Epithelial cell of prostate (primary cell): ENCODE results near the gene ITGB6.

Source experiments
- DNase-seq: peaks from one replicate; pipeline ENCODE4 v3.0.0-alpha.2; 2011; ENCODE audit warnings: low read depth, low spot score
- H3K27ac ChIP-seq: fragments of 450-650 bp; 2 replicates; pipeline ENCODE4 v1.5.1; 2017; ENCODE audit warnings: mild to moderate bottlenecking

Gene ITGB6

DNA sequence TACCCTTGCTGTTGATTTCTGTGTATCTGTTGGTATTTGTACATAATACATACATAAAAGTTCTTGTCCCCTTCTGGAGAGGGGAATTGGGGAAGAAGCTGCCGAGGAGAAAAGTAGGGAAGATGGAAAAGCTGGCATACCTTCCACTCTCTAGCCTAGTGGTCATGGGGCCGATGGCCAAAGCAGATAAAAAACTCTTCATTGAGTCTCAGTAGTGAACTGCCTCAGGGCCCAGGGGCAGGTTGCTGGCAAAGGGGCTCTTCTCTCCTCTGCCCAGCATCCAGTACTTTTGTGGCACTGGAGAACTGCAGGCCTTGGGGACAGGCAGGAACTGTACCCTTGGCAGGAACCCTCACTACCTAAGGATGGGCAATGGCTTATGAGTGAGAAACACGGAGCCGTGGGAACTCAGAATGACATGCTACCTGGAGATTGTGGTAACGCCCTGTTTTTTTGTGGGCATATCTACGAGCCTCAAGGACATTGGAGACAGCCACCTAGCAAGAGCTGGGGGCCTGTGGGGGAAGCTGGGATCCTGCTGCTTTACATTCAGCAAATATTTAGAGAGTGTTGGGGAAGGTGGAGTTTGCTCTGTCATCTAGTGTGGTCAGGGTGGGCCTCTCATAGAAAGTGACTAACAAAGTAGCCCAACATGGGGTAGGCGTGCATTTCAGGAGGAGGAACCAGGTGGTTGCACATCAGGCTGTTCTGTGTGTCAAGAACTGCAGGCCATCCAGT is 22.6 kb upstream of the ITGB6 start:
- H3K27ac ChIP-seq = peak overlapping the region; percentile 96
- no peak for DNase-seq

DNA sequence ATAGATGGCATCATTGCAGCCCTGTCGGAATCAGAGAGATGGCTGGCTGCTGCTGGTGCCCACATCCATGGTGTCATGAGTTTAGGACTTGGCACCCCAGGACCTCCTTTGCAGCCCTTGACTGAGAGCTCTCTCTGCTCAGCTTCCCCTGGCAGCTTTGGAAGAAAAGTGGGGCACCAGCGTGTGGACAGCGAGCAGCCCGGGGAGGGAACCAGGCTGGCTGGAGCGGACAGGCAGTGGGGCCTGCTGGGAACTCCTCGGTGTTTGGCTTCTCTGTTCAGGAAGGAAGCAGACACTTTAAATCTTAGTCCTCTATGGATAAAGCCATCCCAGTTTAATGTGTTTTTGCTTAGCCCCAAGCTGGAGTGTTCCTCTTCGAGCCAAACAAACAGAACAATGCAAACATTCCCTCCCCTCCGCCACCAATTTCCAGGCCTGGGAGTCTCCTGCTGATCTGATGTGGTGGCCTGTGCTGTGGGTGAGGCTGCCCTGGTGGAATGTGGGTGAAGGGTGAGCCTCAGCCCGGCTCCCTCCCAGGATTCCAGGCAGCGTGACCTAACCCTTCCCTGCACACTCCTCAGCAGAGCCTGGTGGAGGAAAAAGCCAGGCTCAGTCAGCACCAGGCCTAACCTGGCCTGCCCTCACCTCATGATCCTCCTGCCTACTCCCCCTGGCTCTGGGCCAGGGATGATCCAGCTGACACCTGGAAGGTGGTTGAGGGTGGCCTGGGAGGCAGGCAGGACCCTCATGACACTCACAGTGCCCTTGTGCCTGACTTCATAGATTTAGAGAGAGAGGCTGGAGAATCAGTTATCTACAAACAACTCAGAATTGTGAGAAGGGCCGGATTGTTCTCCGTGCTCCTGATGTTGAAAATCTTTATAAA is 21.6 kb upstream of the ITGB6 start:
- no peak for DNase-seq
- H3K27ac ChIP-seq = peak overlapping the region; percentile 96

DNA sequence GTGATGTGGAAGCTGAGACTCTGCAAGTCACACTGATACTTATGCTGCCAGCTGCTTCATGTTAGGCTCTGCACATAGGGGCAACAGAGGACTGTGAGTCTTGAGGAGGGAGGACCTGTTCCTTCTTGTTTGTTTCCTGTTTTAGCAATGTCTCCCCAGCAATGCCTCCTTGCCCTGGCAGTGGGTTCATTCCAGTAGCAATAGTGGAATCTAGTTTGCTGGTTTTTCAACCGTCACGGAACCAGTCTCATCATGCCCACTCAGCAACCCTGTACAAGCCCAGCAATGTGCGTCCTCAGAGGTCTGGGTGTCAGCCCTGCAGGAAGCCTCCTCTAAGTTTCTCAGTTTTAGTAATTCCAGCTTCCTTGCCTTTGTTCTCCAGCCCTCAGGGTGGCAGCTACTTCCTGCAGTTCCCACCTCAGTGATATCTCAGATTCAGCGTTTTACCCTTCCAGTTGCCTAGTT is 20.5 kb upstream of the ITGB6 start:
- DNase-seq = peak; percentile 98
- H3K27ac ChIP-seq = peak overlapping the region; percentile 96

DNA sequence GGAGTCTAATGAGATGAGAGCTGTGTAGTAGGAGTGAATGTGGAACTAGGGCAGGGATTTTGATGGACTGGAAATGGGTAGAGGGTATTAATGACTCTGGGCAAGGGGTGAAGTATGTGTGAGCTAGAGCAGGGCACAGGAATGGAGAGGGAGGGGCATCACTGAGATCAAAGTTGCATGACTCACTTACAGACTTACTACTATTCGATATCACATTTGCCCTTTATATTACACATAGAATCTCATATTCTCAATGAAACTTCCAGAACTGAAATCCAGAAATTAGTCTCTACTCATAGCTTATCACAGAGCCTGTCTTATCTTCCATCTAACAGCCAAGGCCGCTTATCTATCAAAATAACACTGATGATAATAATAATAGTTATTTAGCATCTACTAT is 20.0 kb upstream of the ITGB6 start:
- peak overlapping the region; percentile 96 for H3K27ac ChIP-seq

DNA sequence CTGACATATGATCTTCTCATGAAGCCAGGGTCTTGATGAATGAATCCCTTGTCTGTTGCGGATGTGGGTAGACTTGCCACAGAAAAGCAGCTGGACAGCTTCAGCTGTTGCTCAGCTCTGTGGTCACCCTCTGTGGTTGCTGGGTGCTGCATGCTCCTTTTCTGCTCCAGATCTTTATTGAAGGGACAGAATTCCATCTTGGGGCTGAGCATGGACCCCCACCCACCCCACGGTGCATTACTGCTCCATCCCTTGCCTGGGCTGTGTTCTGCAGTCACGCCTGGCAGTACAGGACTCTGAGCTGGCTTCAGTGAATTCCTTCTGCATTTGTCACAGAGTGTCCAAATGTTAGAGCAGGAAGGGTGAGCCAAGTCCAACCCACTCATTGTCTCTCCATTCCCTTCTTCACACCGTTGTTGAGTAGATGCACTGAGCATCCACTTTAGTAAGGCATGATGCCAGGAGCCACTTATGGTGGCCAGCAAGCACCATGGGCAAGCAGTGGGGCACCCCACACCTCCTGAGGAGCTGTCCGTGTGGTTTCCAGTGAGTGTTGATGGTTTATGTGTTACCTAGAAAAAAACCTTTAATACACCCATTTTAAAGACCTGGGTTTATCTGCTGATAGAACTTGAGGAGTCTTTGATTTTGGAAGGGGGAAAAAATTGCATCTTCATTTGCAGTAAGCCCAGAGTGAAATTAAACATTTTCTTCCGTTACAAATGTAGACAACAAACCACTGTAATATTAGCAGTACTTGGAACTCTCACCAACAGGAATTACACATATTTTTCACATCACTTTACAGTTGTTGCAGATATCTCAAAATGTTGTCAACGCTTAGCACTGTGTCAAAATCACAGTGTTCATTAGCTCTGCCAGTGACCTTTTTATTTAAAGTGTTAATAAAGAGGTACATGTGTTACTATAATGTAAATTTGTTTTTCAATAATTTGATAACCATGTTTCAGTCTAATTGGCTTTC is 14.7 kb upstream of the ITGB6 start:
- no peak for DNase-seq
- peak overlapping the region; percentile 50 for H3K27ac ChIP-seq

More for the DNA sequence above, 20.0 kb upstream of the ITGB6 start:
- DNase-seq = no peak

DNA sequence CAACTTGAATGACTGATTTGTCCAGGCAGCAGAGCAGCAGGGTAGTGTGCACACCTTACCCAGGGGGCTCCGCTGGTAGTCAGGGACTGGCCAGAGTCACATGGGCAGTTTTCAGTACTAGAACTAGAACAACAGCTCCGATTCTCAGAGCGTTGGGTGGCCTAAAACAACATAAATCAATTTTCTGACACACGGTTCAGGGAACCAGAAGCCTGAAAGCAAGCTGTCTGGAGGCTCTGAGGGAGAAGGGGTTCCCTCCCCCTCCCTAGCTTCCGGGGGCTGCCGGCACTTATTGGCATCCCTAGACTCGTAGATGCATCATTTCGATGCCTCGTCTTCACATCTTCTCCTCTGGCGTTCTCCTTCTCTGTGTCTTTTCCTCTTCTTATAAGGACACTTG is 13.4 kb upstream of the ITGB6 start:
- no peak for DNase-seq
- no peak overlapping the region for H3K27ac ChIP-seq

DNA sequence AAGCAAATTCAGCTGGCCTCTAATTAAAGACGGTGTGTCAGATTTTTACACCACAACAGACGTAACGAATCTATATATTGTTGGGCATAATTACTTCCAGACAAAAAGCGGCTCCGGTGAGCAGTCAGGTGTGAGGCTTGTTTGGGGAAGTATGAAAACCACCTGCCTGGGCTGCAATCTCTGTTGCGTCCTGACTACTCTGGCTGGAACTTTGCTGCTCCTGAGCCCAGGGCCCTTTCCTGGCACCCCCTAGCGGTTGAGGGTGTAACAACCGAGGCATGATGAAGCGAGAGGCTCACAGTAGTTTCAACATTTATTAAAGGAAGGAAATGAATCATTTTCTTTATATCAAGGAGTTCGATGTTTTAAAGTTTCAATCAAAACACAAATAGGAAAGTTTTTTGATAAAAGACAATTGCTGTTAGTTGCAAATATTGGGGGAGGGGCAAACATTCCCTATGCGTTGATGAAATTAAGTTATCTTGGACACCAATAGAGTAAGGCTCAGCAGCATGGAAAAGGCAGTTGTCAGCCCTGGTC is 10.6 kb upstream of the ITGB6 start:
- H3K27ac ChIP-seq = peak overlapping the region; percentile 89
- no peak for DNase-seq

DNA sequence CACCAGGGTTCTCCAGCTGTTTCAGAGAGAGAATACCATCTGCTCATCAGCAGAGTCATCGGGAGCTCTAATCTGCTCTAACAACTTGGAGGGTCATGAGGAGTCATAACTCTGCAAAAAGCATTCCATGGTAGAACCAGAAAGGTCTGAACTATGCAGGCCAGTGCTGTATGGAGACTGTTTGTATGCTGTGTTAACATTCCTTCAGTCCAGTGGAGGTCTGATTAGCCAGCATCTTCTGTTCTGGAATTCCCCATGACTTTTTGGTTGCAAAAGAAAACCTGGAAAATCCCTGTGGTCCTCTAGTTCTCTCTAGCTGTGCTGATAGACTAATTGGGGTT is 9.4 kb upstream of the ITGB6 start:
- no peak for DNase-seq
- H3K27ac ChIP-seq = peak overlapping the region; percentile 89

DNA sequence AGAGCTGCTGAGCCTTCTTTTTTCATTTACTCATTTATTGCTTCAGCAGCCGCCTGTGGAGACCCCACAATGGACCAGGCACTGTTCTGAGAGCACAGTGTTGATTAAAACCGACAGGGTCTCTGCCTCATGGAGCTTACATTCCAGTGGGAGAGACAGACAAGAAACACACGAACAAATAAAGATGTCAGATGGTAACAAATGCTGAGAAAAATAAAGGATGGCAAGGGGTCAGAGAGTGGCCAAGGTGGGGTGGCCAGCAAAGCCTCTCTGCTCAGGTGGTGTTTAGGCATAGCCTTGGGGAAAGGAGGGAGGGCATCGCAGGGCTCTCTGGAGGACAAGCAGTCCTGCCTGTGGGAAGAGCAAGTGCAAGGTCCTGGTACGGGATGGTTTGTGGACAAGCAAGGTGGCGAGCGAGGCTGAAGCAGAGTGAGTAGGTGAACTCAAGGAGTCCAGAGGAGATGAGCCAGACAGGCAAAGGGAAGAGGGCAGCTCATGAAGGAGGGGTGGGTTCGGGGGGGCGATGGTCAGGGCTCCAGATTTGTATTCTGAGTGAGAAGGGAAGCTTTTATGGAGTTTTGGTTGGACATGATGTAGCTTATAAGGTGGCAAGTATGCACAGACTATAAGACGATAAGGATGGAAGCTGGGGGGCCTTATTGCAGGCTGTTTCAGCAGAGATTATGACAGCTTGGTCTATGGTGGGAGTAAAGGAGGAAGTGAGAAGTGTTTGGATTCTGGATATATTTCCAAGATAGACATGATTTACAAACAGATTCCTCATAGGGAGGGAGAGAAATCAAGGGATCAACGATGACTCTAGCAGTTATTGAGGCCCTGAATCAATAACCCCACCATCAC is 8.8 kb upstream of the ITGB6 start:
- peak overlapping the region; percentile 89 for H3K27ac ChIP-seq
- no peak for DNase-seq

DNA sequence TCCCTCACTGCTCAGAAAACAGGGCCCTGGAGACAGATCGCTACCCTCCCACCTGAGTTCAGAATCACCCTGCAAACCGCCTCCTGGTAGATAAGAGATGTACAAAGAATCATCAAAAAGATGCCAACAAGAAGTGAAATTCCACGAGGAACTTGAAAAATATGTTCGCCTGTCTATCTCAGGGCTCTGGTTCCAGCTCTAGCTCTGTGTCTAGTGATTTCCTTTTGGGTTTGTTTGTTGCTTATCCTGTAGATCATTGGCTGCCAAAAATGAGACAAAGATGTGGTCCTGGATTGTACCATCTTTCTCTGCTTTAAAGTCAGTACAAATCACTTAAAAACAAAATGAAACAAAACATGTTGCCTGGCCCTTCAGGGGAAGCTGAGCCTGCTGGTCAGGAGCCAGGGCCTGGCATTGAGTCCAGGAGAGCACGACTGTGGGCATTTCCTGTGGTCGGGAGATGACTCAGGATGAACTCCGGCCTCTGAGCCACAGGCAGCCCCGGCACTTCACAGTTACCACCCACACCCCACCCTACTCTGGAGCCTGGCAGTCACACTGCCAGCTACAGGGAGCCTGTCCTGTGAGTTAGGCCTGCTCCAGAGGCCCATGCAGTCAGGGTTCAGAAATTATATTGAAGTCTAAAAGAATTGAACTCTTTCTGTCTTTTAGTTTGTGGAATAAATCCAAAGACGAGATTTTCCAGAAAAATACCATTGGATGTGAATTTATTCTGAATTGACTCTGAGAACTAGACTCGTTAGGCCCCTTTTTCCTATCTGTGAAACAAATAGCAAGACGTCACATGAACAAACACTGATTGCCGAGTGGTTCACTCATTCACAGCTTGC is 8.0 kb upstream of the ITGB6 start:
- DNase-seq = no peak

DNA sequence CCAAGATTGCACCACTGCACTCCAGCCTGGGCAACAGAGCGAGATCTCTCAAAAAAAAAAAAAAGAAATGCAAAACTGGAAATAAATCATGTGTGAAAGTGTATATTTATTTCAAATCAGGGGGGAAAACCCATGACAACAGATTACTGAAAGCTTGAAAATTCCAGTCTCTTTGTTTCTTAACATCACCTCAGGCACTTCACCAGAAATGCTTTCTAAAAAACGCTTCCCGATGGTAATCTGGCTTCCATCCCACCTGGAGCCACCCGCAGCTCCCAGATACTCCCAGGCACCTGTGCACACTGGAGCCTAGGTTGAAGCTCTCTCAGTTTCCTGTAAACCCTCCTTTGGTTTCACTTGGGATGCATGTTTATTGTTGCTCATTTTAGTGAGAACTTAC is 7.2 kb upstream of the ITGB6 start:
- DNase-seq = no peak
- peak overlapping the region; percentile 89 for H3K27ac ChIP-seq

More for the DNA sequence above, 8.0 kb upstream of the ITGB6 start:
- H3K27ac ChIP-seq = peak overlapping the region; percentile 89

DNA sequence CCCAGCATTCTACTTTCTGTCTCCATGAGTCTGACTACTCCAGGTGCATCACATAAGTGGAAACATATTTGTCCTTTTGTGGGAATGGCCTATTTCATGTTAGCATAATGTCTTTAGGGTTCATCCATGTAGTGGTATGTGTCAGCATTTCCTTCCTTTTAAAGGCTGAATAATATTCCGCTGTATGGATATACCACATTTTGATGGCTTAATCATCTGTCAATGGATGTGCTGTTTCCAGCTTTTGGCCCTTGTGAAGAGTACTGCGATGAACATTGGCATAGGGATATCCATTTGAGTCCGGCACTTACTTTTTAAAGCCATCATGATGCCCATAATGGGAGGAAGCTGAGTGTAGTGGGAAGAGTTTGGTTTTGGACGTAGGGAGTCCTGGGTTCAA is 6.4 kb upstream of the ITGB6 start:
- DNase-seq = no peak
- peak overlapping the region; percentile 89 for H3K27ac ChIP-seq

DNA sequence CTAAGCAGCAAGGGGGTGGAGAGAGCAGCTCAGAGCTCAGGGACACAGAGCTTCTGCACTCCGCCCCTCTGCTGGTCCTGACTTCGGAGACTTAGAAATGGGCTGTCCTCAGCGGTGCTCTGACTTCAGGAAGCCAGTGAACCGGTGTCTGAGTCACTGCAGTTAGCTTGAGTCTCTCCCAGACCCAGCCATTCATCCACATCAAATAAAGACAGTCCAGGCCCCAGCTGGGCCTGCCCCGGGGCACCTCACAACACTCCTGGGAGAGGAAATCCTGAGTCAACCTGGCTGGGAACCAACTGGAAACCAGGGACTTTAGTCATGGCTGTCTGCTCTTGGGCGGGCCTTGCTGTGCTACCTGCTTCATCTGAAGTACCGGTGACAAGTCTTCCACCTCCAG is 5.4 kb upstream of the ITGB6 start:
- H3K27ac ChIP-seq = peak overlapping the region; percentile 89
- peak; percentile 98 for DNase-seq

DNA sequence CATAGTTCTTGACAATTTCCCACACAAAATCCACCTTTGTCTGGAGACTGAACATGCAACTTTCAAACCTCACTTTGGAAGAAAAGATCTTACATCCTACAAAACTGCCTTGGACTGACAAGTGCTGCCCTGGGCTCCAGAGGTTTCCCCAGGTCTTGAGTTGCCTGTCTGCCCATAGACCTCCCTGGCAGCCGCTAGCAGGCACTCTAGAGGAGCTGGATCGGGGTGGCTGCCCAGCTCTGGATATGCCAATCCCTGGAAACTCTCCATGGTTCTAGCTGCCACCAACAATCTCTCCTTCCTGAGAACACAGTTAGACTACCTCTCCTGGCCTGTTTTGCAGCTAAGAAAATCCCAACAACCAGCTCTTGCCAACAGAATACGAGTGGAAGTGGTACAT is 3.4 kb upstream of the ITGB6 start:
- no peak overlapping the region for H3K27ac ChIP-seq
- DNase-seq = no peak

DNA sequence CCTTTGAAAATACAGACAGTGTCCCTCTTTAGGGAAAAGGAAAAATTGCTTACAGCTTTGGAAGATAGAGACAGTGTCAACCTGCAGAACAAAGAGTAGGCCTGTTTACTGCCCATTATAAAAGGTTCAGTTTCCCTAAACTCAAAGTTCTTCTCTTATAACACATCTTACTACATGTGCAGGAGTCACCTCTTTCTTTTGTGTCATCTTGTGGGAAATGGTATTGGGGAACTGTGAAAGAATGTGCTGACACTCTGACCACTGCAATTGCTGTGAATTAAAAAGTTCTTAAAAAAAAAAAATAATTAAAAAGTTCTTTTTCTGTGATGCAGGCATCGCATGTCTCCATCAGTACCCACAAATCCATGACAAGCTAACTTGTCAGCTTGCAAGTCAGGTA is 2.9 kb upstream of the ITGB6 start:
- no peak for DNase-seq
- H3K27ac ChIP-seq = no peak overlapping the region

DNA sequence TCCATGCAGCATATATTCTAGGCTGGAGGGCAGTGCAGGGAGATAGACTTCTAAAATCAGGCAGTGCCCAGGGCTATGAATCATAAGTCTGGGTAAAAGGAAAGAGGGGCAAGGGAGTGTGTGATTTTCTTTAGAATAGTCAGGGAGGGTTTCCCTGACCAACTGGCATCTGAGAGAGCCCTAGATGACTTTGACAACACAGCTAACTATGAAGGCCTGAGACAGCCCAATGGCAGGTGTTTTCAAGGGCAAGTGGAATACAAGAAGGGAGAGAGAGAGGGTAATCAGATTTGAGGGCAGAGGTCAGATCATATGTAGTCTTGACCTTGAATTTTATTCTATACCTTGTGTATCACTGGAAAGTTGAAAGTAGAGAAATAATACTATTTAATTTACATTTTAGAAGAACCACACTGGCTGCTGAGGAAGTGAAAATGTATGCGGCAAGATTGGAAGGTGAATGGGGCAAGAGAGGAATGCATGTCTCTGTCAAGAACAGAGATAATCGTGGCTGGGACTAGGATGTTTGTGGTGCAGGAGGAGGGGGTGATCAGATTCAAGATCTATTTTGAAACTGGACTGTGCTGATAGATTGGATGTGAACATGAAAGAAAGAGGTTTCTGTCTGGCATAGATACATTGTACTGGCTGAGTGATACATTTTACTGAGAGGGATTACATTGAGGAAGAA is 1.9 kb upstream of the ITGB6 start:
- no peak for DNase-seq
- no peak overlapping the region for H3K27ac ChIP-seq

DNA sequence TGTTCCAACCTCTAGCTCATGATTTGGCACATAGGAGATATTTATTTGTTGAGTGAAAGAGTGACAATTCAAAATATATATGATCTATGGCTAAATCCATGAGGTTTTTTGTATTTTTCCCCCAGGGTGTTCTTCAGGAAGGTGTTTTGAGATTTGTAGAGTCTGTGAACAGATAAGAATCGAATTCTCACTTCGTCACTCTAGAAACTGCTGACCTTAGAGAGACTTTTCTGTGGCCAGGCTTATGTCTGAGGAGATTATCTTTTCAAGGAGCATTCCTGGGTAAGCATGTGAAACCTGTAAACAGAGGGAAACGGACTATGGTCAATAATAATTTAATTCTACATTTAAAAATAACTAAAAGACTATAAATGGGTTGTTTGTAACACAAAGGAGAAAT is 849 bp upstream of the ITGB6 start:
- H3K27ac ChIP-seq = no peak overlapping the region
- no peak for DNase-seq

DNA sequence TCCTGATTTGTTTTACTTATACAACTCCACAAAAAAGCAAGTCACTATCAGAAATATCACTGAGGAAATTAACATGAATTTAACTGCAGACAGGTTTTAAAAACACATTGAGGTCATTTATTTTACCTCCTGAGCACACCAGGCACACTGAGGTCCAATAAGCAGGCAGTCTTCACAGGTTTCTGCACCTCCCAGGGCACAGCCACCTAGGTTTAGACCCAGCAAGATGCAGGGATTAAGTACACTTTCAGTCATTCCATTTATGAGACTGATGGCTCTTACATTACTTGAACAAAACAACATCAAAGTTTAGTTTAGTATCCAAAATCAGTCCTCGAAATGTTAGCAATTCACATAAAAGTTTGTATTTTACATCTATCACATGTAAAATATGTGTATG is 1.0 kb downstream of the ITGB6 start:
- H3K27ac ChIP-seq = peak overlapping the region; percentile 76
- no peak for DNase-seq
